GM21576 (cell line): ENCODE data around the gene TNFSF11.

Experiments
- ATAC-seq: cut with Tn5 transposase; IDR thresholded peaks from one replicate; pipeline ENCODE4 v1.9.1; 2021; ENCODE audit warnings: mild to moderate bottlenecking, moderate library complexity; ENCODE audit not compliant: unreplicated experiment

Gene TNFSF11

GRCh38 chr13:42651936-42652641 lies 78.1 kb downstream of the TNFSF11 start:
- ATAC-seq: no peak

DNA sequence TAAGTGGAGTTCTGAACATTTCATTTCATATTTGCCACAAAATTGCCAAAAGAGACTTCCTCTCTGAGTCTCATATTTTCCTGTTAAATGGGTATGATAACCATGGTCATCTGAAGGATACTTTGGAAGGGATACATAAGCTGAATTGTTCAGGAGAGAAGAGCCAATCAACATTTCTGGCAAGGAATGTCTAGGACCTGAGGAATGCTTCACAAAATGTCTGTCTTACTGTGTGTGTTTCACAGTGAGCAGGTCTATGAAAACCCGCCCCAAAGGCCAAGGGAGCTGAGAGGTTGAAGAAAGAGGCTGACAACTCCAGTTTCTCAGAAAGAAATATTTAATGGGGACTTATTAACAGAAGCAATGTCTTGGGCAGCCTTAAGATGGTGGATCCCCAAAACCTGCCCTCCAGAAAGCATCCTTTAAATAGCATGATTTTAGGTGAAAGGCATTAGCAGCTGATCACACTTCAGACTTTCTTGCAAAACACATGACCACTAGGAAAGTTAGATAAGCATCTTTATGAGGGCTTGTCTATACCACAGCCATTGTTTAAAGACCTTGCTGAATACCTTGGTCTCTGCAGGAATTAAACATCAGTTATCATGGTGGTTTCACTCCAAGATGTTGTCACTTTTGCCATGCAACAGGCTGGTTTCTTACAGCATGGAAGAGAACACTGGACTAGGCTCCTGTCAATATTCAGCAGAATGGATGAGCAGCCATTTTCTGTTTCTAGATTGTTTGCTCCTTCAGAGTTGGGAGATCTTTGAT lies 78.9 kb downstream of the TNFSF11 start:
- ATAC-seq: no peak

- no peak for ATAC-seq
These were observed 79.7 kb downstream of the TNFSF11 start for GRCh38 chr13:42653679-42654078.

- no peak for ATAC-seq
These were observed 80.3 kb downstream of the TNFSF11 start for GRCh38 chr13:42654212-42654611.

DNA sequence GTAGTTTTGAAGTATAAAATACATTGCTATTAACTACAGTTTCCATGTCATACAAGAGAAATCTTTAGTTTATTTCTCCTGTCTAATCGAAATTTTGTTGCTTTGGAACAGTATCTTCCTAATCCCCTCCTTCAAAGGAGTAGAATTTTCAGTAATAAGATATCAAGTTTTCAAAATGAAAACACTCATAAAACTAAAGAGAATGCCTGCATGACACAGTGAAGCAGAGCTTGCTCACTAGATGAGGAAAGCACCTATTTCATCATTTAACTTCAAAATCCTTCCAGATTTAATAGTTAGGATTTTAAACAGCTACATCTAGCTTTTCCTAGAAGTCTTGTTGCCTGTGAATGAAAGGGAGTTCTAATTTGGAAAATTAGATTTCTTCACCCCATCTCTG lies 80.8 kb downstream of the TNFSF11 start:
- ATAC-seq: no peak

DNA sequence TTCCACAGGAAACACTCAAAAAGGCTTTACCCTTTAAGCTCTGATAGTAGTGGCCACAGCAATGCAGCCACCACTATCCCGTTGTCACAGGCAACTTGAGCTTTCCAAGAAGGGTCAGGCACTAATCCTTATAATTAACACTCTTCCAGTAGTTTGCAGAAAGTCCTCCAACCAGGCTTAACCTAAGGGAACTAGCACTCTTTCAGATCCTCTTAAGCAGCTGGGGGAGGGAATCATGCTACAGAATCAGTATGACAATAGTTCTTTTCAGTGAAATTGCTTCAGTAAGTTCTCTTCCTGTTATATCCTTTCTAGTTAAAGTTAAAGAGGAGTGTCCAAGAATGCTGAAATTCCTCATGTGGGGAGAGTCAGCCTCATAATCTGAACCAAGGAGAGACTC lies 82.2 kb downstream of the TNFSF11 start:
- ATAC-seq: no peak

DNA sequence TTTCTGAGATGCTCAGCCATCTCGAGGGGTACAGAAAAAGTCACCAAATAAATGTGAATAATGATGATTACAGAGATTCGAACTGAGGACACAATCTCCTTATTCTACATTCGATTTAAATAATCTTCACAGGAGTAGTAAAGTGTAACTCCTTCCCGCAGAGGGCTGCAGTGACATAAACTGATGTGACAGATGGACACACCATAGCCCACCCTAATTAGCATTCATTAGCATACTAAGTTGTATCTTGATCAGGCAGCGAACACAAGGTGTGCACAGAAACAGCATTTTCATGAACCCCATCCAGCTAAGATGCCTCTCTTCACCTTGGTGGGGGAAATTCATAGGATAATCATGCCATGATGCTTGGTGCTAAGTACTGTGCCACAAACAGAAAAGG lies 83.0 kb downstream of the TNFSF11 start:
- ATAC-seq: no peak
